Measurements from ENCODE around the gene CRYAA. TPM values are rescaled to one million over a fixed set of nuclear protein-coding genes. Genes with fewer than 3 reads are reported as not detected.
A peak's percentile ranks its signal among the peaks of the same experiment; 100 is the strongest.

The CRYAA gene
- total and polyA plus RNA-seq, 2 of the 8 experiments (the other 6 are each of a cell fraction or from before 2014, with no cell fraction given): not detected

- Histone ChIP-seq H3K9me3 (ENCODE audit: insufficient read depth in 2 of 2, low read depth in 1 of 2, low read length in 1 of 2) (no peaks in the 10 kb centered on the region), H3K4ac (replicated peaks; ENCODE audit: insufficient read length, low read depth, low read length) (no peak overlapping the region), H3K79me2 (ENCODE audit: control insufficient read depth in 1 of 2, insufficient read depth in 2 of 2, low read length in 2 of 2) (no peaks in the 10 kb centered on the region), H2BK120ac (replicated peaks; ENCODE audit: low read depth, low read length) (no peak overlapping the region), H4K5ac (ENCODE audit: insufficient read length, low read depth, low read length) (no peak overlapping the region), H3K4me3 (ENCODE audit: extremely low read depth in 1 of 4, insufficient read depth in 2 of 4, low read depth in 3 of 4, low read length in 4 of 4) (no peak overlapping the region), H2AFZ (ENCODE audit: low read length) (no peak overlapping the region), H3K9ac (replicated peaks in 1 of 4; ENCODE audit: extremely low read depth in 1 of 4, low read depth in 3 of 4, low read length in 3 of 4) (no peak overlapping the region), H3K36me3 (ENCODE audit: control insufficient read depth in 2 of 4, insufficient read depth in 4 of 4, low read length in 3 of 4) (no peaks in the 10 kb centered on the region), H3K27me3 (replicated peaks in 1 of 4; ENCODE audit: control insufficient read depth in 3 of 4, extremely low read depth in 1 of 4, insufficient read depth in 3 of 4, low read length in 3 of 4) (no peaks in the 10 kb centered on the region), H2BK20ac (ENCODE audit: low read length) (no peak overlapping the region), H3K18ac (ENCODE audit: extremely low read depth, low read length) (no peak overlapping the region), H4K20me1 (replicated peaks in 1 of 2; ENCODE audit: control insufficient read depth in 1 of 2, insufficient read depth in 2 of 2, low read length in 2 of 2) (peaks cover 0 to 1% of the 10 kb centered on the region in 2 experiments), H2BK12ac (ENCODE audit: low read depth, low read length) (0 out of 2 replicates have a peak overlapping the region, but pooled peaks have one; percentile 60), H3K4me1 (replicated peaks in 1 of 4; ENCODE audit: control insufficient read depth in 3 of 4, insufficient read depth in 4 of 4, low read length in 3 of 4) (peaks cover 0 to 5% (median 1%) of the 10 kb centered on the region in 4 experiments; a peak in 1 of 7 replicates), H4K8ac (ENCODE audit: extremely low read depth, insufficient read depth, low read length) (no peak overlapping the region), H3K4me2 (ENCODE audit: insufficient read depth in 1 of 2, low read depth in 2 of 2, low read length in 2 of 2) (no peak overlapping the region), H3K56ac (replicated peaks; ENCODE audit: insufficient read length, low read depth, low read length) (no peak overlapping the region), H3K23me2 (ENCODE audit: low read depth, low read length) (peaks cover 4% of the 10 kb centered on the region; the same call in 1 of the 2 replicates), H2BK5ac (ENCODE audit: low read depth, low read length) (no peak overlapping the region), H3K79me1 (ENCODE audit: low read depth, low read length) (no peaks in the 10 kb centered on the region), H3K14ac (ENCODE audit: insufficient read length) (no peak overlapping the region), H3K27ac (ENCODE audit: low read depth, low read length) (no peak overlapping the region), H2BK15ac (ENCODE audit: low read length) (no peak overlapping the region), H2AK5ac (ENCODE audit: low read depth, low read length) (no peak overlapping the region), H4K91ac (replicated peaks; ENCODE audit: insufficient read length, low read length) (no peak overlapping the region), H3K23ac (ENCODE audit: insufficient read length) (no peak overlapping the region)
- FAIRE-seq (no peak), DNase-seq (ENCODE audit: low read depth in 1 of 2, low spot score in 2 of 2) (no peak)
- WGBS, 2 experiments (ENCODE audit: extremely low coverage in 1 of 2, insufficient coverage in 1 of 2, insufficient read length in 1 of 2, insufficient replicate concordance in 2 of 2, low coverage in 1 of 2, low lambda C conversion rate in 2 of 2, missing lambda C conversion rate in 1 of 2): 93% methylated on average over 8 of the region's 8 CpGs; no CpG with 5 or more reads in 1 of the 2 experiments
- no peak for TF ChIP-seq NRF1 (IDR thresholded peaks at IDR 0.05; ENCODE audit: low read depth, low read length)
- no peak for TF ChIP-seq CBX8 (IDR thresholded peaks at IDR 0.05; ENCODE audit: borderline replicate concordance, low read depth, low read length)
- TF ChIP-seq EGR1 (IDR thresholded peaks at IDR 0.05; ENCODE audit: borderline replicate concordance, low read depth, low read length): no peak
- TF ChIP-seq E2F6 (IDR thresholded peaks at IDR 0.05): no peak
- no peak for TF ChIP-seq SAP30 (IDR thresholded peaks at IDR 0.05; ENCODE audit: insufficient read depth, insufficient replicate concordance, low read length)
- CTCF ChIA-PET (ENCODE audit: partially characterized antibody): interaction anchor here (0.6 to 2.1 kb wide), 8 partner anchors 10 to 172 kb away, joined by 3 to 9 read pairs (median 4); no protein-coding TSS in a partner anchor
- POLR2A ChIA-PET (ENCODE audit: partially characterized antibody): no interaction called here
Observed at GRCh38 chr21:43192501-43193081, 23.8 kb downstream of the CRYAA start.
